Activated naive CD4-positive, alpha-beta T cell treated with anti-CD3 and anti-CD28 coated beads, Interleukin-2, amount 50 U/mL, for 24 hours (primary cell): ENCODE results near the gene CDH20.

ENCODE experiments used
- H3K27ac Mint-ChIP-seq: one replicate; pipeline ENCODE4 v1.8.0; 2021; ENCODE audit warnings: mild to moderate bottlenecking, mixed read lengths
- H3K27me3 Mint-ChIP-seq: one replicate; pipeline ENCODE4 v1.8.0; 2021; ENCODE audit warnings: mixed read lengths
- H3K36me3 Mint-ChIP-seq: one replicate; pipeline ENCODE4 v1.8.0; 2021; ENCODE audit warnings: mixed read lengths
- H3K4me1 Mint-ChIP-seq: one replicate; pipeline ENCODE4 v1.8.0; 2021; ENCODE audit warnings: mixed read lengths
- H3K4me3 Mint-ChIP-seq: one replicate; pipeline ENCODE4 v1.8.0; 2021; ENCODE audit warnings: mild to moderate bottlenecking, mixed read lengths
- H3K9me3 Mint-ChIP-seq: one replicate; pipeline ENCODE4 v1.8.0; 2021; ENCODE audit warnings: mixed read lengths

CDH20 gene

GRCh38 chr18:61333271-61333745, at the start of gene CDH20:
Gene CDH20 (plus strand): TSS chr18:61333430.
- Mint-ChIP-seq H3K27ac (no peak within 1 kb of the TSS), H3K4me3 (no peak within 1 kb of the TSS), H3K4me1 (no peaks in the 10 kb centered on the region), H3K9me3 (no peaks in the 10 kb centered on the region), H3K36me3 (no peaks in the 10 kb centered on the region), H3K27me3 (peaks cover 21% of the 10 kb centered on the region)

- Mint-ChIP-seq H3K4me1 (no peaks in the 10 kb centered on the region), H3K9me3 (peaks cover 8% of the 10 kb centered on the region), H3K36me3 (no peaks in the 10 kb centered on the region), H3K27ac (no peak overlapping the region), H3K27me3 (no peaks in the 10 kb centered on the region), H3K4me3 (no peak overlapping the region)
These were observed 49.2 kb upstream of the CDH20 start for GRCh38 chr18:61284039-61284438.

- Mint-ChIP-seq H3K27me3 (no peaks in the 10 kb centered on the region), H3K36me3 (no peaks in the 10 kb centered on the region), H3K9me3 (peaks cover 2% of the 10 kb centered on the region), H3K4me1 (no peaks in the 10 kb centered on the region), H3K27ac (no peak overlapping the region), H3K4me3 (no peak overlapping the region)
These were observed 47.5 kb upstream of the CDH20 start for GRCh38 chr18:61285777-61286176.

- no peaks in the 10 kb centered on the region for H3K4me1 Mint-ChIP-seq
- H3K9me3 Mint-ChIP-seq = no peaks in the 10 kb centered on the region
- no peaks in the 10 kb centered on the region for H3K36me3 Mint-ChIP-seq
- H3K27ac Mint-ChIP-seq = no peak overlapping the region
- H3K4me3 Mint-ChIP-seq = no peak overlapping the region
- no peaks in the 10 kb centered on the region for H3K27me3 Mint-ChIP-seq
These were observed 46.4 kb upstream of the CDH20 start for GRCh38 chr18:61286867-61287266.

GRCh38 chr18:61290616-61291015, 42.6 kb upstream of the CDH20 start:
- no peaks in the 10 kb centered on the region for H3K4me1 Mint-ChIP-seq
- no peak overlapping the region for H3K4me3 Mint-ChIP-seq
- H3K9me3 Mint-ChIP-seq = no peaks in the 10 kb centered on the region
- H3K27me3 Mint-ChIP-seq = no peaks in the 10 kb centered on the region
- H3K36me3 Mint-ChIP-seq = no peaks in the 10 kb centered on the region
- H3K27ac Mint-ChIP-seq = no peak overlapping the region

GRCh38 chr18:61292280-61293035, 40.8 kb upstream of the CDH20 start:
- Mint-ChIP-seq H3K27ac (no peak overlapping the region), H3K27me3 (no peaks in the 10 kb centered on the region), H3K4me3 (no peak overlapping the region), H3K9me3 (no peaks in the 10 kb centered on the region), H3K4me1 (no peaks in the 10 kb centered on the region), H3K36me3 (no peaks in the 10 kb centered on the region)

GRCh38 chr18:61295153-61295552, 38.1 kb upstream of the CDH20 start:
- H3K4me1 Mint-ChIP-seq = no peaks in the 10 kb centered on the region
- H3K36me3 Mint-ChIP-seq = no peaks in the 10 kb centered on the region
- no peaks in the 10 kb centered on the region for H3K9me3 Mint-ChIP-seq
- H3K27ac Mint-ChIP-seq = no peak overlapping the region
- H3K4me3 Mint-ChIP-seq = no peak overlapping the region
- H3K27me3 Mint-ChIP-seq = no peaks in the 10 kb centered on the region

GRCh38 chr18:61308004-61308403, 25.2 kb upstream of the CDH20 start:
- Mint-ChIP-seq H3K27ac (no peak overlapping the region), H3K36me3 (no peaks in the 10 kb centered on the region), H3K27me3 (no peaks in the 10 kb centered on the region), H3K9me3 (no peaks in the 10 kb centered on the region), H3K4me3 (no peak overlapping the region), H3K4me1 (no peaks in the 10 kb centered on the region)

GRCh38 chr18:61308795-61309393, 24.3 kb upstream of the CDH20 start:
- Mint-ChIP-seq H3K36me3 (no peaks in the 10 kb centered on the region), H3K27me3 (no peaks in the 10 kb centered on the region), H3K9me3 (peaks cover 4% of the 10 kb centered on the region), H3K27ac (no peak overlapping the region), H3K4me1 (no peaks in the 10 kb centered on the region), H3K4me3 (no peak overlapping the region)

- H3K27ac Mint-ChIP-seq = no peak overlapping the region
- H3K4me3 Mint-ChIP-seq = no peak overlapping the region
- no peaks in the 10 kb centered on the region for H3K36me3 Mint-ChIP-seq
- H3K9me3 Mint-ChIP-seq = peaks cover 17% of the 10 kb centered on the region
- H3K4me1 Mint-ChIP-seq = no peaks in the 10 kb centered on the region
- no peaks in the 10 kb centered on the region for H3K27me3 Mint-ChIP-seq
These were observed 10.9 kb upstream of the CDH20 start for GRCh38 chr18:61322265-61322873.

GRCh38 chr18:61323951-61324350, 9.3 kb upstream of the CDH20 start:
- Mint-ChIP-seq H3K27ac (no peak overlapping the region), H3K9me3 (peaks cover 5% of the 10 kb centered on the region), H3K27me3 (no peaks in the 10 kb centered on the region), H3K36me3 (no peaks in the 10 kb centered on the region), H3K4me1 (no peaks in the 10 kb centered on the region), H3K4me3 (no peak overlapping the region)

GRCh38 chr18:61326407-61326806, 6.8 kb upstream of the CDH20 start:
- no peaks in the 10 kb centered on the region for H3K9me3 Mint-ChIP-seq
- H3K27ac Mint-ChIP-seq = no peak overlapping the region
- no peaks in the 10 kb centered on the region for H3K36me3 Mint-ChIP-seq
- no peaks in the 10 kb centered on the region for H3K4me1 Mint-ChIP-seq
- peaks cover 2% of the 10 kb centered on the region for H3K27me3 Mint-ChIP-seq
- no peak overlapping the region for H3K4me3 Mint-ChIP-seq

GRCh38 chr18:61329398-61329797, 3.8 kb upstream of the CDH20 start:
- Mint-ChIP-seq H3K36me3 (no peaks in the 10 kb centered on the region), H3K27ac (no peak overlapping the region), H3K4me3 (no peak overlapping the region), H3K27me3 (peaks cover 13% of the 10 kb centered on the region), H3K4me1 (no peaks in the 10 kb centered on the region), H3K9me3 (no peaks in the 10 kb centered on the region)

GRCh38 chr18:61331051-61331450, 2.2 kb upstream of the CDH20 start:
- H3K4me3 Mint-ChIP-seq = no peak overlapping the region
- H3K27ac Mint-ChIP-seq = no peak overlapping the region
- H3K4me1 Mint-ChIP-seq = no peaks in the 10 kb centered on the region
- H3K9me3 Mint-ChIP-seq = no peaks in the 10 kb centered on the region
- H3K36me3 Mint-ChIP-seq = no peaks in the 10 kb centered on the region
- H3K27me3 Mint-ChIP-seq = peaks cover 21% of the 10 kb centered on the region

GRCh38 chr18:61333746-61334490, 688 bp downstream of the CDH20 start:
- Mint-ChIP-seq H3K27me3 (peaks cover 21% of the 10 kb centered on the region), H3K9me3 (no peaks in the 10 kb centered on the region), H3K36me3 (no peaks in the 10 kb centered on the region), H3K27ac (no peak overlapping the region), H3K4me1 (no peaks in the 10 kb centered on the region), H3K4me3 (no peak overlapping the region)

GRCh38 chr18:61334491-61334850, 1.2 kb downstream of the CDH20 start:
- H3K4me1 Mint-ChIP-seq = no peaks in the 10 kb centered on the region
- H3K4me3 Mint-ChIP-seq = no peak overlapping the region
- peaks cover 21% of the 10 kb centered on the region for H3K27me3 Mint-ChIP-seq
- no peaks in the 10 kb centered on the region for H3K36me3 Mint-ChIP-seq
- H3K9me3 Mint-ChIP-seq = no peaks in the 10 kb centered on the region
- no peak overlapping the region for H3K27ac Mint-ChIP-seq
